ENCODE data around the gene NEUROD1.

Gene NEUROD1

GRCh38 chr2:181685150-181685688 is 4.9 kb upstream of the NEUROD1 start:
- TF ChIP-seq CTCF (IDR thresholded peaks at IDR 0.05; ENCODE audit: low read depth, low read length, missing control alignments): no peak
- H3K27me3 ChIP-seq (replicated peaks): peaks cover 76% of the 10 kb centered on the region
- H3K36me3 ChIP-seq (replicated peaks): no peaks in the 10 kb centered on the region
- H3K27ac ChIP-seq: no peak overlapping the region
- in situ Hi-C loops (cut with HindIII; ENCODE audit: low pct_ligation_motif_present, low sequenced_read_pairs): no loop called here
- no peak for DNase-seq
- no peak overlapping the region for H3K4me3 ChIP-seq (ENCODE audit: low read depth, low read length)

GRCh38 chr2:181684454-181685149 is 4.3 kb upstream of the NEUROD1 start:
- H3K4me3 ChIP-seq (ENCODE audit: low read depth, low read length): no peak overlapping the region
- in situ Hi-C loops (cut with HindIII; ENCODE audit: low pct_ligation_motif_present, low sequenced_read_pairs): no loop called here
- H3K27me3 ChIP-seq (replicated peaks): peaks cover 77% of the 10 kb centered on the region
- TF ChIP-seq CTCF (IDR thresholded peaks at IDR 0.05; ENCODE audit: low read depth, low read length, missing control alignments): no peak
- no peaks in the 10 kb centered on the region for H3K36me3 ChIP-seq (replicated peaks)
- no peak for DNase-seq
- H3K27ac ChIP-seq: no peak overlapping the region

- in situ Hi-C loops (cut with HindIII; ENCODE audit: low pct_ligation_motif_present, low sequenced_read_pairs): no loop called here
- H3K27me3 ChIP-seq (replicated peaks): peaks cover 80% of the 10 kb centered on the region
These were observed 3.5 kb upstream of the NEUROD1 start for GRCh38 chr2:181683518-181684453.

GRCh38 chr2:181682795-181683517 is 2.6 kb upstream of the NEUROD1 start:
- no peak for TF ChIP-seq CTCF (IDR thresholded peaks at IDR 0.05; ENCODE audit: low read depth, low read length, missing control alignments)
- in situ Hi-C loops (cut with HindIII; ENCODE audit: low pct_ligation_motif_present, low sequenced_read_pairs): no loop called here
- H3K27ac ChIP-seq: no peak overlapping the region
- H3K4me3 ChIP-seq (ENCODE audit: low read depth, low read length): no peak overlapping the region
- DNase-seq: no peak
- peaks cover 84% of the 10 kb centered on the region for H3K27me3 ChIP-seq (replicated peaks)
- H3K36me3 ChIP-seq (replicated peaks): no peaks in the 10 kb centered on the region

More at GRCh38 chr2:181683518-181684453, 3.5 kb upstream of the NEUROD1 start:
- no peak overlapping the region for H3K4me3 ChIP-seq (ENCODE audit: low read depth, low read length)
- H3K27ac ChIP-seq: no peak overlapping the region
- no peak for DNase-seq
- no peaks in the 10 kb centered on the region for H3K36me3 ChIP-seq (replicated peaks)
- no peak for TF ChIP-seq CTCF (IDR thresholded peaks at IDR 0.05; ENCODE audit: low read depth, low read length, missing control alignments)

- DNase-seq: no peak
- Histone ChIP-seq H3K4me3 (ENCODE audit: low read depth, low read length) (no peak overlapping the region), H3K27ac (no peak overlapping the region), H3K27me3 (replicated peaks) (peaks cover 82% of the 10 kb centered on the region), H3K36me3 (replicated peaks) (no peaks in the 10 kb centered on the region)
- in situ Hi-C loops (cut with HindIII; ENCODE audit: low pct_ligation_motif_present, low sequenced_read_pairs): no loop called here
- no peak for TF ChIP-seq CTCF (IDR thresholded peaks at IDR 0.05; ENCODE audit: low read depth, low read length, missing control alignments)
These were observed 1.9 kb upstream of the NEUROD1 start for GRCh38 chr2:181682026-181682789.

Data from brain microvascular endothelial cell (primary cell).